HEK293 (cell line): ENCODE measurements around the gene ATP6V0A4.
"Not testable (repeated sequence)": the region's sequence is repeated elsewhere in the genome, so short reads cannot be mapped to it uniquely, and the experiment has no call there.

Experiments
- CTCF ChIA-PET: fragments of 350-600 bp; formaldehyde crosslinking; extraction: SDS; loops from one replicate; lab custom pipeline; 2021; ENCODE audit warnings: antibody characterized with exemption; lab: Yijun Ruan, JAX
- POLR2A ChIA-PET: fragments of 300-600 bp; formaldehyde crosslinking; extraction: SDS; loops from one replicate; lab custom pipeline; 2020; ENCODE audit warnings: antibody characterized with exemption, inconsistent platforms; lab: Yijun Ruan, JAX
- H3K27ac ChIP-seq: fragments of 200-500 bp; sonication (Bioruptor generic); 2 replicates; pipeline ENCODE4 v1.5.1; 2014; ENCODE audit warnings: low read depth, low read length, control low read depth, inconsistent platforms; ENCODE audit errors: extremely low read depth
- H3K36me3 ChIP-seq, 2 experiments: fragments of 200-500 bp in 1 of 2; sonication (Bioruptor generic) in 1 of 2; 1 replicate in 1 of 2; 2 replicates in 1 of 2; pipeline ENCODE4 v1.5.1; 2014 to 2017; ENCODE audit warnings: inconsistent platforms in 2 of 2, low read length in 2 of 2; ENCODE audit not compliant: control insufficient read depth in 2 of 2, insufficient read depth in 1 of 2
- H3K4me1 ChIP-seq: fragments of 200-500 bp; sonication (Bioruptor generic); 2 replicates; pipeline ENCODE4 v1.5.1; 2014; ENCODE audit warnings: mild to moderate bottlenecking, low read length, inconsistent platforms; ENCODE audit not compliant: control insufficient read depth, insufficient read depth
- H3K4me3 ChIP-seq: 2 replicates; pipeline ENCODE4 v1.5.1; 2011; ENCODE audit warnings: low read depth, mild to moderate bottlenecking, control low read depth, low read length, moderate library complexity
- H3K9me3 ChIP-seq: fragments of 200-500 bp; sonication (Bioruptor generic); 2 replicates; pipeline ENCODE4 v1.5.1; 2014; ENCODE audit warnings: low read depth, low read length, inconsistent platforms; ENCODE audit not compliant: control insufficient read depth, insufficient read depth
- OSR2 ChIP-seq: fragments of 450-650 bp; formaldehyde crosslinking; IDR thresholded peaks from 2 replicates; pipeline ENCODE4 v1.5.1; 2016; ENCODE audit warnings: missing biosample characterization, missing genetic modification characterization
- REPIN1 ChIP-seq: fragments of 450-650 bp; formaldehyde crosslinking; IDR thresholded peaks from 2 replicates; pipeline ENCODE4 v1.5.1; 2017; ENCODE audit warnings: missing biosample characterization, missing genetic modification characterization, low read depth
- REST ChIP-seq: fragments of 450-650 bp; formaldehyde crosslinking; IDR thresholded peaks from 2 replicates; pipeline ENCODE4 v1.5.1; 2016; ENCODE audit warnings: missing biosample characterization, missing genetic modification characterization
- ZBTB11 ChIP-seq: fragments of 450-650 bp; formaldehyde crosslinking; conservative IDR thresholded peaks from 2 replicates; pipeline ENCODE4 v1.5.1; 2016; ENCODE audit warnings: low read depth, missing biosample characterization, missing genetic modification characterization
- ZBTB21 ChIP-seq: fragments of 450-650 bp; formaldehyde crosslinking; IDR thresholded peaks from 2 replicates; pipeline ENCODE4 v1.5.1; 2017; ENCODE audit warnings: missing biosample characterization, missing genetic modification characterization
- ZBTB8A ChIP-seq: fragments of 450-650 bp; formaldehyde crosslinking; IDR thresholded peaks from 2 replicates; pipeline ENCODE4 v1.5.1; 2016; ENCODE audit warnings: missing biosample characterization, missing genetic modification characterization
- ZFP37 ChIP-seq: fragments of 450-650 bp; formaldehyde crosslinking; IDR thresholded peaks from 2 replicates; pipeline ENCODE4 v1.5.1; 2016; ENCODE audit warnings: missing biosample characterization, missing genetic modification characterization
- ZNF121 ChIP-seq: fragments of 450-650 bp; formaldehyde crosslinking; IDR thresholded peaks from 2 replicates; pipeline ENCODE4 v1.5.1; 2016; ENCODE audit warnings: missing biosample characterization, missing genetic modification characterization
- ZNF138 ChIP-seq: fragments of 450-650 bp; formaldehyde crosslinking; IDR thresholded peaks from 2 replicates; pipeline ENCODE4 v1.5.1; 2016; ENCODE audit warnings: missing biosample characterization, missing genetic modification characterization, borderline replicate concordance
- ZNF2 ChIP-seq: fragments of 450-650 bp; formaldehyde crosslinking; IDR thresholded peaks from 2 replicates; pipeline ENCODE4 v1.5.1; 2016; ENCODE audit warnings: missing biosample characterization, missing genetic modification characterization
- ZNF221 ChIP-seq: fragments of 450-650 bp; formaldehyde crosslinking; IDR thresholded peaks from 2 replicates; pipeline ENCODE4 v1.5.1; 2017; ENCODE audit warnings: missing biosample characterization, missing genetic modification characterization, borderline replicate concordance
- ZNF292 ChIP-seq: fragments of 450-650 bp; formaldehyde crosslinking; IDR thresholded peaks from 2 replicates; pipeline ENCODE4 v1.5.1; 2016; ENCODE audit warnings: low read depth, missing biosample characterization, missing genetic modification characterization, borderline replicate concordance
- ZNF394 ChIP-seq: fragments of 450-650 bp; formaldehyde crosslinking; IDR thresholded peaks from 2 replicates; pipeline ENCODE4 v1.5.1; 2016; ENCODE audit warnings: missing biosample characterization, missing genetic modification characterization, mild to moderate bottlenecking, moderate library complexity, borderline replicate concordance
- ZNF426 ChIP-seq: fragments of 450-650 bp; formaldehyde crosslinking; IDR thresholded peaks from 2 replicates; pipeline ENCODE4 v1.5.1; 2017; ENCODE audit warnings: missing biosample characterization, missing genetic modification characterization, mild to moderate bottlenecking, inconsistent platforms, moderate library complexity
- ZNF433 ChIP-seq: fragments of 450-650 bp; formaldehyde crosslinking; IDR thresholded peaks from 2 replicates; pipeline ENCODE4 v1.5.1; 2016; ENCODE audit warnings: missing biosample characterization, missing genetic modification characterization, low read depth
- ZNF518A ChIP-seq: fragments of 450-650 bp; formaldehyde crosslinking; conservative IDR thresholded peaks from 2 replicates; pipeline ENCODE4 v1.5.1; 2016; ENCODE audit warnings: low read depth, missing biosample characterization, missing genetic modification characterization
- ZNF530 ChIP-seq: fragments of 450-650 bp; formaldehyde crosslinking; IDR thresholded peaks from 2 replicates; pipeline ENCODE4 v1.5.1; 2016; ENCODE audit warnings: low read depth, missing biosample characterization, missing genetic modification characterization
- ZNF555 ChIP-seq: fragments of 450-650 bp; formaldehyde crosslinking; conservative IDR thresholded peaks from 2 replicates; pipeline ENCODE4 v1.5.1; 2017; ENCODE audit warnings: missing biosample characterization, mild to moderate bottlenecking, missing genetic modification characterization, inconsistent platforms
- ZNF560 ChIP-seq: fragments of 450-650 bp; formaldehyde crosslinking; IDR thresholded peaks from 2 replicates; pipeline ENCODE4 v1.5.1; 2017; ENCODE audit warnings: missing biosample characterization, missing genetic modification characterization, borderline replicate concordance
- ZNF623 ChIP-seq: fragments of 450-650 bp; formaldehyde crosslinking; IDR thresholded peaks from 2 replicates; pipeline ENCODE4 v1.5.1; 2016; ENCODE audit warnings: missing biosample characterization, missing genetic modification characterization
- ZNF629 ChIP-seq: fragments of 450-650 bp; formaldehyde crosslinking; IDR thresholded peaks from 2 replicates; pipeline ENCODE4 v1.5.1; 2017; ENCODE audit warnings: missing biosample characterization, missing genetic modification characterization
- ZNF768 ChIP-seq: fragments of 450-650 bp; formaldehyde crosslinking; IDR thresholded peaks from 2 replicates; pipeline ENCODE4 v1.5.1; 2018; ENCODE audit warnings: missing biosample characterization, mild to moderate bottlenecking, missing genetic modification characterization
- ZXDB ChIP-seq: fragments of 450-650 bp; formaldehyde crosslinking; IDR thresholded peaks from 2 replicates; pipeline ENCODE4 v1.5.1; 2016; ENCODE audit warnings: missing biosample characterization, missing genetic modification characterization

The ATP6V0A4 gene

GRCh38 chr7:138735399-138735798, 62.6 kb downstream of the ATP6V0A4 start:
- H3K4me3 ChIP-seq = no peak overlapping the region
- no peak overlapping the region for H3K27ac ChIP-seq
- no peaks in the 10 kb centered on the region for H3K36me3 ChIP-seq
- no peaks in the 10 kb centered on the region for H3K4me1 ChIP-seq
- POLR2A ChIA-PET = no interaction called here
- CTCF ChIA-PET = no interaction called here
- TF ChIP-seq OSR2 (tag by site-specific recombination) = no peak
- TF ChIP-seq REPIN1 (tag by site-specific recombination) = no peak
- TF ChIP-seq ZNF768 (tag by site-specific recombination) = no peak
- TF ChIP-seq ZNF2 (tag by site-specific recombination) = no peak
- no peak for TF ChIP-seq ZNF221 (tag by site-specific recombination)
- TF ChIP-seq, all 188 proteins: peak for 0
- H3K9me3 ChIP-seq = no peaks in the 10 kb centered on the region

GRCh38 chr7:138731733-138732132, 66.3 kb downstream of the ATP6V0A4 start:
- H3K4me1 ChIP-seq, H3K27ac ChIP-seq, H3K9me3 ChIP-seq, POLR2A ChIA-PET, H3K4me3 ChIP-seq, H3K36me3 ChIP-seq: not testable (repeated sequence)
- CTCF ChIA-PET = interaction anchor here (0.6 to 1.1 kb wide), 2 partner anchors 517 to 570 kb away, joined by 3 to 5 read pairs; no protein-coding TSS in a partner anchor
- 0 out of 2 replicates have a peak, but pooled peaks have one; percentile 29 for TF ChIP-seq ZNF560
- TF ChIP-seq ZFP37 = 0 out of 2 replicates have a peak, but pooled peaks have one; percentile 48
- TF ChIP-seq ZNF530 (tag by site-specific recombination) = peak; percentile 46; the same call in 1 of the 2 replicates
- peak; percentile 84 for TF ChIP-seq ZNF426 (tag by site-specific recombination)
- TF ChIP-seq ZNF138 (tag by site-specific recombination) = 0 out of 2 replicates have a peak, but pooled peaks have one; percentile 26
- TF ChIP-seq ZXDB (tag by site-specific recombination) = peak; percentile 65; the same call in 1 of the 2 replicates
- 0 out of 2 replicates have a peak, but pooled peaks have one; percentile 50 for TF ChIP-seq ZNF292 (tag by site-specific recombination)
- TF ChIP-seq ZNF121 = 0 out of 2 replicates have a peak, but pooled peaks have one; percentile 25
- peak; percentile 30; the same call in 1 of the 2 replicates for TF ChIP-seq ZNF629 (tag by site-specific recombination)
- TF ChIP-seq ZNF518A (tag by site-specific recombination) = peak; percentile 85
- TF ChIP-seq ZBTB21 (tag by site-specific recombination) = peak; percentile 31; the same call in 1 of the 2 replicates
- peak; percentile 68; the same call in 1 of the 2 replicates for TF ChIP-seq ZNF623 (tag by site-specific recombination)
- TF ChIP-seq ZNF394 (tag by site-specific recombination) = peak; percentile 92
- TF ChIP-seq ZNF433 (tag by site-specific recombination) = 0 out of 2 replicates have a peak, but pooled peaks have one; percentile 36
- peak; percentile 68 for TF ChIP-seq ZBTB8A (tag by site-specific recombination)
- TF ChIP-seq ZNF555 (tag by site-specific recombination) = peak; percentile 77
- TF ChIP-seq REST (tag by site-specific recombination) = peak; percentile 63
- peak; percentile 74 for TF ChIP-seq ZBTB11 (tag by site-specific recombination)
